Right lobe of liver (tissue), 6 donors: ENCODE measurements around the gene RBM39. TPM values are rescaled to one million over a fixed set of nuclear protein-coding genes. Genes with fewer than 3 reads are reported as not detected.

Source experiments
- ATAC-seq, 4 donors: fragments of 200-7000 bp; cut with Tn5 transposase; one replicate each; pipeline ENCODE4 v1.9.1; 2020; ENCODE audit warnings: mild to moderate bottlenecking in 4 of 4, moderate library complexity in 4 of 4
- DNase-seq, 3 donors: peaks; one replicate each; pipeline ENCODE4 v3.0.0-alpha.2; 2020
- H3K27ac ChIP-seq, 3 donors: fragments of 200-600 bp; one replicate each; pipeline ENCODE4 v1.8.0; 2022
- H3K27me3 ChIP-seq, 2 donors: fragments of 200-600 bp; one replicate each; pipeline ENCODE4 v1.8.0; 2022
- H3K36me3 ChIP-seq, 4 donors: fragments of 200-600 bp; sonication (generic) in 1 of 4; one replicate each; pipeline versions ENCODE4 v1.5.1 to v1.8.0; 2017 to 2022; ENCODE audit warnings: control low read depth in 1 of 4
- H3K4me1 ChIP-seq, 4 donors: fragments of 200-600 bp; sonication (generic) in 1 of 4; one replicate each; pipeline versions ENCODE4 v1.5.1 to v1.8.0; 2017 to 2022; ENCODE audit warnings: control low read depth in 1 of 4
- H3K4me3 ChIP-seq, 3 donors: fragments of 200-600 bp; one replicate each; pipeline ENCODE4 v1.8.0; 2022
- H3K9me3 ChIP-seq, 4 donors: fragments of 200-600 bp; sonication (generic) in 1 of 4; one replicate each; pipeline versions ENCODE4 v1.5.1 to v1.8.0; 2017 to 2022; ENCODE audit warnings: control low read depth in 1 of 4
- POLR2A ChIP-seq: fragments of 450-650 bp; IDR thresholded peaks from one replicate; pipeline ENCODE4 v1.6.1; 2017; ENCODE audit warnings: antibody characterized with exemption, mild to moderate bottlenecking
- WGBS: methylation state at CpG from one replicate; pipeline ENCODE4 v1.1.6; 2018; ENCODE audit warnings: low coverage, low lambda C conversion rate; ENCODE audit not compliant: insufficient coverage; ENCODE audit errors: missing lambda C conversion rate; 5-methylcytosine and 5-hydroxymethylcytosine counted together
- intact Hi-C, 2 donors: fragments of 100-400 bp; cut with DNase I; formaldehyde crosslinking; loops; one replicate each; pipeline versions ENCODE4 v1.11.2 to v1.14.1; 2022
- total RNA-seq, 6 experiments: library from RNA; depleted of rRNA in 2 of 6; stranded (reverse); fragments of >200 nt in 2 of 6; fragmentation: NEBNext Ultra II Directional in 3 of 6; extraction: Animal tissue kit (Norgen Biotek cat#: 25700) in 3 of 6; gene quantifications; one replicate each; pipeline versions ENCODE4 v1.1.0 to v1.2.4, GENCODE V29; 2016 to 2023
- TF ChIP-seq, protein P1 (sequence below), 4 donors: fragments of 200-600 bp in 3 of 4; fragments of 450-650 bp in 1 of 4; IDR thresholded peaks; one replicate each; pipeline versions ENCODE4 v1.5.1 to v1.8.0; 2016 to 2022; ENCODE audit warnings: antibody characterized with exemption in 4 of 4, mild to moderate bottlenecking in 2 of 4
- donor health status: DM: no; HTN: yes; CAD: no.
- donor health status: DM: no; HTN: no; CAD: no.
- donor health status: DM: no; HTN: no; CAD: no.
- donor health status: DM: no; HTN: yes; CAD: no.
- donor health status: DM: no; HTN: yes; CAD: no.

RBM39 gene
- total RNA-seq, 6 experiments from 2014 or later, result 86.4 to 166 (median 120) TPM

DNA sequence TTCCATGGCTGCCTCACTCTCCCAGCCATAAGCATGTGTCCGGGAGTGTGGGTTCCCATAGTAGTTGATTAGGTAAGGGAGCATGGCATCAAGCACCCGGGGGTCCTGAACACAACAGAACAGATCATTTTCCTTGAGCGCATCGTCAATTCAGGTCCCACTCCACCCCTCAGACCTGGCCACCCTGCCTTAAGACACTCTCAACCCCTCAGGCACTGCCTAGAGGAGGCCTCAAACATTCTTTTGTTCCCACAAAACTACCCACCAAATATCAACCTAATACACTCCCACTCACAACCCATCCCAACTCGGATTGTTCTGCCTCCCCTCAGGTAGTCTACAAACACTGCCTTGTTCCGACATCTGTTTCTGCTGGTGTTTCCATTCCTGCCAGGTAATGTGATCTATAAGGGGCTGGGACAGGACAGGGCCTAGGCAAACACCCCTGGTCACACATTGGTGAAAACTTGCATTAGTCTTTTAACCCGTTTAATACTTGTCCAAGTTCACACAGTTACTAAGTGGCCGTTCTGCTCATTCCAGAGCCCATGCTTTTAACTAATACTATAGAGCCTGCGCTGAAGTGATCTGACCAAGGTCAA lies 44.3 kb downstream of the RBM39 start:
- Histone ChIP-seq H3K4me1 (peaks cover 0 to 13% (median 6%) of the 10 kb centered on the region in 4 donors), H3K36me3 (peaks cover 6 to 27% (median 13%) of the 10 kb centered on the region in 4 donors), H3K27ac (no peak overlapping the region), H3K27me3 (no peaks in the 10 kb centered on the region), H3K9me3 (no peaks in the 10 kb centered on the region), H3K4me3 (peak overlapping the region in 2 of 3 donors; percentile 95 to 99)
- intact Hi-C loops, result no loop called here
- ATAC-seq (no peak), DNase-seq (no peak)
- 55% methylated on average over 5 of the region's 9 CpGs for WGBS
- no peak for TF ChIP-seq POLR2A
- TF ChIP-seq, protein P1, sequence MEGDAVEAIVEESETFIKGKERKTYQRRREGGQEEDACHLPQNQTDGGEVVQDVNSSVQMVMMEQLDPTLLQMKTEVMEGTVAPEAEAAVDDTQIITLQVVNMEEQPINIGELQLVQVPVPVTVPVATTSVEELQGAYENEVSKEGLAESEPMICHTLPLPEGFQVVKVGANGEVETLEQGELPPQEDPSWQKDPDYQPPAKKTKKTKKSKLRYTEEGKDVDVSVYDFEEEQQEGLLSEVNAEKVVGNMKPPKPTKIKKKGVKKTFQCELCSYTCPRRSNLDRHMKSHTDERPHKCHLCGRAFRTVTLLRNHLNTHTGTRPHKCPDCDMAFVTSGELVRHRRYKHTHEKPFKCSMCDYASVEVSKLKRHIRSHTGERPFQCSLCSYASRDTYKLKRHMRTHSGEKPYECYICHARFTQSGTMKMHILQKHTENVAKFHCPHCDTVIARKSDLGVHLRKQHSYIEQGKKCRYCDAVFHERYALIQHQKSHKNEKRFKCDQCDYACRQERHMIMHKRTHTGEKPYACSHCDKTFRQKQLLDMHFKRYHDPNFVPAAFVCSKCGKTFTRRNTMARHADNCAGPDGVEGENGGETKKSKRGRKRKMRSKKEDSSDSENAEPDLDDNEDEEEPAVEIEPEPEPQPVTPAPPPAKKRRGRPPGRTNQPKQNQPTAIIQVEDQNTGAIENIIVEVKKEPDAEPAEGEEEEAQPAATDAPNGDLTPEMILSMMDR (IDR thresholded peaks at IDR 0.05), result no peak

DNA sequence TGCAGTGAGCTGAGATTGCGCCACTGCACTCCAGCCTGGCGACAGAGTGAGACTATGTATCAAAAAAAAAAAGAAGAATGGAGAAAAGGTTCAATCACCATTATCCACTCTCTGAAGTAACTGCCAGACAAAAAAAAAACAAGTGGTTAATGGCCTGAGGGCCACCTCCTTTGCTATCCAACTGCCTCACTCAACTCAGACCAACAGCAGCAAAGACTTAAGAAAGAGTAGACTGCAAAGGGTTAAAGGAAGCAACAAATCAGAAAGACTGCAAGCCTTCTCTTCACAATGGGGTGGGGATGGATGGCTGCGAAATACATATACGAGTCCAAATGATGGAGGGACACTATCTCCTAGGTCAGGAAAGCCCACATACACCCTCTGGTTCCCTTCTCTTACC lies 46.1 kb downstream of the RBM39 start:
- ATAC-seq, result no peak
- no peaks in the 10 kb centered on the region for H3K9me3 ChIP-seq
- H3K4me1 ChIP-seq, result peaks cover 0 to 13% (median 6%) of the 10 kb centered on the region in 4 donors
- 81% methylated on average over 4 of the region's 4 CpGs for WGBS
- no peaks in the 10 kb centered on the region for H3K27me3 ChIP-seq
- no peak overlapping the region for H3K27ac ChIP-seq
- H3K36me3 ChIP-seq, result peaks cover 0 to 16% (median 4%) of the 10 kb centered on the region in 4 donors
- no peak overlapping the region for H3K4me3 ChIP-seq
- DNase-seq, result no peak
- intact Hi-C loops, result no loop called here
- TF ChIP-seq, protein P1 (IDR thresholded peaks at IDR 0.05), result no peak
- no peak for TF ChIP-seq POLR2A

DNA sequence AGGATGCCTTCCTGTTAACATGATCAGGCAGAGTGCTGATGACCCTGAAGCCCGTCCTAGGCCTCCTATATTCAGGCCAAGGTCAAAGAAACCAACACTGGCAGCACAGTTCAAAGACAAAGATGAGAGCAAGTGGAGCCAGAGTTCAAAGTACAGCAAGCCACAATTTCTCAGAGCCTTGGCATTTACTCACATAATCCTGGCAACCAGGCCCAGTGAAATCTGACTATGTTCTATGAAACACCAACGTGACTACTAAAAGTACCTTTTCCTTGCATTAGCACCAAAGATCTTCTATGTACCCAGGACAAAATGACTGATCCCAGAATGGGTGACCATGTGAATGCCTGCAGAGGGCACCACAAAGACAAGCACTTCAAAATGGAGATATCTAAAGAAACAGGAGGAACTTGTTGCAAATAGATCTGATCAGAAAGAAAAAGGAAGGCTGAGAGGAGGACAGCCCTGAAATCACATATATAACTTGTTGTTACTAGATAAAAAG lies 46.8 kb downstream of the RBM39 start:
- H3K27ac ChIP-seq, result no peak overlapping the region
- intact Hi-C loops, result no loop called here
- H3K36me3 ChIP-seq, result peaks cover 0 to 14% (median 4%) of the 10 kb centered on the region in 4 donors
- TF ChIP-seq, protein P1 (IDR thresholded peaks at IDR 0.05), result no peak
- TF ChIP-seq POLR2A, result no peak
- H3K9me3 ChIP-seq, result no peaks in the 10 kb centered on the region
- DNase-seq (no peak), ATAC-seq (peak in 1 of 4 donors; percentile 18)
- 50% methylated on average over 2 of the region's 2 CpGs for WGBS
- no peak overlapping the region for H3K4me3 ChIP-seq
- no peaks in the 10 kb centered on the region for H3K27me3 ChIP-seq
- H3K4me1 ChIP-seq, result peaks cover 0 to 20% (median 8%) of the 10 kb centered on the region in 4 donors

DNA sequence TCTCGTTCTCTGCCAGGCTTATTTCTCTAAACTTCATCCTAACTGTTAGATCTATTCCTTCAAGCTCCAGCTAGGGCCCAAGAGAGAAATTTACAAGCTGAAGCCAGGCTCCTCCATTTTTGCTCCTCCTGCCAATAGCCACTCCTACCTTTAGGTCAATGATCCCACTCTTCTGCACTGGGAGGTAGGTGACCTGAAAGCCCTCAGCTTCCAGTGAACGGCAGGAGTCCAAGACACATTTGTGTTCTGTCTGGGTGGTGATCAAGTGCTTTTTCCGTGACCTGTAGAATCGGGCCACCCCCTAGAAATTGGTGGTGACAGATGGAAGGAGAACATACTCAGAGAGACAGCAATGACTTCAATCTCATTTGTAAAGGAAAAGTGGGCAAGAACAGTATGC lies 51.8 kb downstream of the RBM39 start:
- ATAC-seq (peak; percentile 88 to 96 (median 94)), DNase-seq (peak in 1 of 3 donors; percentile 68)
- TF ChIP-seq, protein P1 (IDR thresholded peaks at IDR 0.05), result no peak
- no peak for TF ChIP-seq POLR2A
- no peak overlapping the region for H3K27ac ChIP-seq
- WGBS, result 25% methylated on average over 3 of the region's 4 CpGs
- H3K27me3 ChIP-seq, result no peaks in the 10 kb centered on the region
- H3K4me3 ChIP-seq, result no peak overlapping the region
- intact Hi-C loops, result no loop called here
- H3K4me1 ChIP-seq, result peaks cover 0 to 19% (median 4%) of the 10 kb centered on the region in 4 donors
- H3K9me3 ChIP-seq, result no peaks in the 10 kb centered on the region
- peaks cover 0 to 38% (median 6%) of the 10 kb centered on the region in 4 donors for H3K36me3 ChIP-seq
